Stimulated activated CD8-positive, alpha-beta memory T cell treated with anti-CD3 and anti-CD28 coated beads, Interleukin-2, amount 100 ng/mL, for 48 hours (primary cell): Measurements from ENCODE around the gene OR5K2.

Experiments used
- DNase-seq, 2 donors: peaks; one replicate each; pipeline ENCODE4 v3.0.0-alpha.2; 2020; ENCODE audit warnings: low read depth in 2 of 2

The OR5K2 gene

GRCh38 chr3:98522544-98523281 is 25.2 kb downstream of the OR5K2 start, which contains the start of gene CLDND1:
Gene CLDND1 (minus strand): TSS chr3:98522902. CDS start chr3:98521424, 1,478 bp downstream.
- peak; percentile 92 for DNase-seq

GRCh38 chr3:98525494-98525893 is 28.0 kb downstream of the OR5K2 start:
- no peak for DNase-seq

- no peak for DNase-seq
Measured at GRCh38 chr3:98528474-98529346, 31.2 kb downstream of the OR5K2 start.

GRCh38 chr3:98529856-98530459 is 32.5 kb downstream of the OR5K2 start:
- DNase-seq = no peak

- DNase-seq = no peak
Measured at GRCh38 chr3:98530676-98531075, 33.2 kb downstream of the OR5K2 start.

GRCh38 chr3:98531622-98532274 is 34.3 kb downstream of the OR5K2 start, which contains the start of gene GPR15:
Gene GPR15 (plus strand): TSS chr3:98531978. CDS start chr3:98532034, 56 bp downstream.
- no peak for DNase-seq

GRCh38 chr3:98532275-98532637 is 34.8 kb downstream of the OR5K2 start:
- DNase-seq = no peak

GRCh38 chr3:98532709-98533571 is 35.5 kb downstream of the OR5K2 start:
- no peak for DNase-seq

- no peak for DNase-seq
Measured at GRCh38 chr3:98534168-98534567, 36.7 kb downstream of the OR5K2 start.

- no peak for DNase-seq
Measured at GRCh38 chr3:98534734-98535133, 37.3 kb downstream of the OR5K2 start.

GRCh38 chr3:98536456-98537017 is 39.1 kb downstream of the OR5K2 start:
- DNase-seq = no peak

- DNase-seq = no peak
Measured at GRCh38 chr3:98540346-98540745, 42.9 kb downstream of the OR5K2 start.

- DNase-seq = no peak
Measured at GRCh38 chr3:98541695-98542094, 44.2 kb downstream of the OR5K2 start.

GRCh38 chr3:98542623-98543022 is 45.1 kb downstream of the OR5K2 start:
- no peak for DNase-seq

- DNase-seq = no peak
Measured at GRCh38 chr3:98545940-98546339, 48.5 kb downstream of the OR5K2 start.
